Uterus (tissue), 4 donors: ENCODE data around the gene GALNT13. TPM values are rescaled to one million over a fixed set of nuclear protein-coding genes. Genes with fewer than 3 reads are reported as not detected.

Experiments used
- DNase-seq, 2 donors: peaks; one replicate each; pipeline ENCODE4 v3.0.0-alpha.2; 2019 to 2020
- H3K27ac ChIP-seq, 2 donors: fragments of 200-600 bp; sonication (generic); 1 replicate in 1 of 2; 2 replicates in 1 of 2; pipeline ENCODE4 v1.5.1; 2016 to 2018
- H3K27me3 ChIP-seq, 2 donors: fragments of 200-600 bp; sonication (generic); one replicate each; pipeline ENCODE4 v1.5.1; 2018 to 2019; ENCODE audit warnings: control low read depth in 1 of 2
- H3K36me3 ChIP-seq, 2 donors: fragments of 200-600 bp; sonication (generic); one replicate each; pipeline ENCODE4 v1.5.1; 2019; ENCODE audit warnings: control low read depth in 1 of 2
- H3K4me1 ChIP-seq, 2 donors: fragments of 200-600 bp; sonication (generic); one replicate each; pipeline ENCODE4 v1.5.1; 2018 to 2019; ENCODE audit warnings: control low read depth in 1 of 2
- H3K4me3 ChIP-seq, 2 donors: fragments of 200-600 bp; sonication (generic); 1 replicate in 1 of 2; 2 replicates in 1 of 2; pipeline ENCODE4 v1.5.1; 2018 to 2019; ENCODE audit warnings: mild to moderate bottlenecking in 1 of 2
- H3K9me3 ChIP-seq, 2 donors: fragments of 200-600 bp; sonication (generic); one replicate each; pipeline ENCODE4 v1.5.1; 2019; ENCODE audit warnings: control low read depth in 1 of 2
- POLR2A ChIP-seq, 2 donors: fragments of 450-650 bp; IDR thresholded peaks; one replicate each; pipeline ENCODE4 v1.6.1; 2016; ENCODE audit warnings: antibody characterized with exemption in 2 of 2, mild to moderate bottlenecking in 1 of 2, moderate library complexity in 1 of 2
- intact Hi-C: fragments of 100-400 bp; cut with DNase I; formaldehyde crosslinking; loops from one replicate; pipeline ENCODE4 v1.15.1; 2023; ENCODE audit warnings: low total_unique reads
- total RNA-seq, 4 donors: library from RNA; depleted of rRNA in 3 of 4; stranded (reverse); fragments of >200 nt in 3 of 4; gene quantifications; one replicate each; pipeline versions ENCODE4 v1.1.0 to v1.2.4, GENCODE V29; 2014 to 2023
- TF ChIP-seq, protein P1 (sequence below), 4 experiments: fragments of 200-600 bp in 2 of 4; fragments of 450-650 bp in 2 of 4; sonication (generic) in 2 of 4; IDR thresholded peaks; one replicate each; pipeline ENCODE4 v1.5.1; 2016 to 2019; ENCODE audit warnings: antibody characterized with exemption in 4 of 4, mild to moderate bottlenecking in 2 of 4, moderate library complexity in 1 of 4
- donor health status: DM: yes; HTN: yes; CAD: no.

GALNT13 gene
- total RNA-seq, 4 donors from 2014 or later: 0.29 to 16.5 (median 4.1) TPM; not detected in 1

DNA sequence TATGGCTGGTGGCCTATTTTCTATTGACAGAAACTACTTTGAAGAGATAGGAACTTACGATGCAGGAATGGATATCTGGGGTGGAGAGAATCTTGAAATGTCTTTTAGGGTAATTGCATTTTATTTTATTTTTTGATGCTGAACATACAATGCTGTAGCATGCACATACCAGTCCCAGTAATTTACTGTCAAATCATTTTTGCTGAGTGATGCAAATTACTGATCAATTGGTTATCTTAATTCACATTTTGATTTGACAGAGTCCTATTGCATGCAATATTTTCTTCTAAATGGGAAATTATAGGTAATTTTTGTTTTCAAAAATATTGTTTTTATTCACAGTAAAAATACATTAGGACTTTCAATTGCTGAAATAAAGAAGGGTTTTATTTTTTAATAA is 387.3 kb downstream of the GALNT13 start:
- no peaks in the 10 kb centered on the region for H3K4me1 ChIP-seq
- intact Hi-C loops: no loop called here
- TF ChIP-seq, protein P1, sequence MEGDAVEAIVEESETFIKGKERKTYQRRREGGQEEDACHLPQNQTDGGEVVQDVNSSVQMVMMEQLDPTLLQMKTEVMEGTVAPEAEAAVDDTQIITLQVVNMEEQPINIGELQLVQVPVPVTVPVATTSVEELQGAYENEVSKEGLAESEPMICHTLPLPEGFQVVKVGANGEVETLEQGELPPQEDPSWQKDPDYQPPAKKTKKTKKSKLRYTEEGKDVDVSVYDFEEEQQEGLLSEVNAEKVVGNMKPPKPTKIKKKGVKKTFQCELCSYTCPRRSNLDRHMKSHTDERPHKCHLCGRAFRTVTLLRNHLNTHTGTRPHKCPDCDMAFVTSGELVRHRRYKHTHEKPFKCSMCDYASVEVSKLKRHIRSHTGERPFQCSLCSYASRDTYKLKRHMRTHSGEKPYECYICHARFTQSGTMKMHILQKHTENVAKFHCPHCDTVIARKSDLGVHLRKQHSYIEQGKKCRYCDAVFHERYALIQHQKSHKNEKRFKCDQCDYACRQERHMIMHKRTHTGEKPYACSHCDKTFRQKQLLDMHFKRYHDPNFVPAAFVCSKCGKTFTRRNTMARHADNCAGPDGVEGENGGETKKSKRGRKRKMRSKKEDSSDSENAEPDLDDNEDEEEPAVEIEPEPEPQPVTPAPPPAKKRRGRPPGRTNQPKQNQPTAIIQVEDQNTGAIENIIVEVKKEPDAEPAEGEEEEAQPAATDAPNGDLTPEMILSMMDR (IDR thresholded peaks at IDR 0.05): no peak
- no peak for TF ChIP-seq POLR2A (IDR thresholded peaks at IDR 0.05)
- H3K9me3 ChIP-seq: no peaks in the 10 kb centered on the region
- H3K27me3 ChIP-seq: no peaks in the 10 kb centered on the region
- no peak overlapping the region for H3K27ac ChIP-seq
- no peak overlapping the region for H3K4me3 ChIP-seq
- H3K36me3 ChIP-seq: no peaks in the 10 kb centered on the region
- DNase-seq: no peak

DNA sequence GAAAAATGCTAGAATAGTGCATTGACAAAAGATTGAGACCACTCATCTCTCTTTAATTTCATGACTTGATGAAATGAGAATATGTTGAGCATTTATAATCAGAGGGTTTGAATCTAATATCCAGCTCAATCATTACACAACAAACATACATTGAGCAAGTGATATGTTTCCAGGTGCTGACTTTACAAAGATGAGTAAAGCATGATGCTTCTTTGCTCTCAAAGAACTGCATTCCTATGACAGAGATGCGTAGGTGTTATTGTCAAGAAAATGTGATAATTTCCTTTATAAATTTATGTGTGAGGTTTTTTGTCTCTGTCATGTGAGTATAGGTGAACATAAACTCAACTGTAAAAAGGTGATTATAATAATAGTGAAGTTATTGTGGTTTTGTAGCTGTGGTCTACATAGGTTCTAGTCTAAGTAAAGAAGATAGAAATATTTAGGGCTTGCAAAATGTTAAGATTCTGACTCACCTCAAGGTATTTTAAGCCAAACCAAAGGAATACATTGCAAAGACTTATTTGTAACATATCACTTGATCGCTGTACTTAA is 389.8 kb downstream of the GALNT13 start:
- DNase-seq: no peak
- no peaks in the 10 kb centered on the region for H3K27me3 ChIP-seq
- H3K9me3 ChIP-seq: no peaks in the 10 kb centered on the region
- H3K36me3 ChIP-seq: no peaks in the 10 kb centered on the region
- H3K27ac ChIP-seq: no peak overlapping the region
- no peak overlapping the region for H3K4me3 ChIP-seq
- TF ChIP-seq POLR2A (IDR thresholded peaks at IDR 0.05): no peak
- TF ChIP-seq, protein P1 (IDR thresholded peaks at IDR 0.05): no peak
- intact Hi-C loops: no loop called here
- H3K4me1 ChIP-seq: no peaks in the 10 kb centered on the region

- Histone ChIP-seq H3K36me3 (no peaks in the 10 kb centered on the region), H3K27ac (no peak overlapping the region), H3K27me3 (no peaks in the 10 kb centered on the region), H3K4me3 (no peak overlapping the region), H3K9me3 (no peaks in the 10 kb centered on the region), H3K4me1 (no peaks in the 10 kb centered on the region)
- intact Hi-C loops: no loop called here
- no peak for DNase-seq
- no peak for TF ChIP-seq POLR2A (IDR thresholded peaks at IDR 0.05)
- TF ChIP-seq, protein P1 (IDR thresholded peaks at IDR 0.05): no peak
Measured at GRCh38 chr2:154263206-154263605, 391.5 kb downstream of the GALNT13 start.

GRCh38 chr2:154264024-154264423 is 392.3 kb downstream of the GALNT13 start:
- intact Hi-C loops: no loop called here

GRCh38 chr2:154267983-154268382 is 396.3 kb downstream of the GALNT13 start:
- TF ChIP-seq POLR2A (IDR thresholded peaks at IDR 0.05): no peak
- TF ChIP-seq, protein P1 (IDR thresholded peaks at IDR 0.05): no peak
- no peaks in the 10 kb centered on the region for H3K27me3 ChIP-seq
- H3K36me3 ChIP-seq: no peaks in the 10 kb centered on the region

More at GRCh38 chr2:154264024-154264423, 392.3 kb downstream of the GALNT13 start:
- no peak for TF ChIP-seq POLR2A (IDR thresholded peaks at IDR 0.05)
- TF ChIP-seq, protein P1 (IDR thresholded peaks at IDR 0.05): no peak
- Histone ChIP-seq H3K27ac (no peak overlapping the region), H3K4me3 (no peak overlapping the region), H3K36me3 (no peaks in the 10 kb centered on the region), H3K9me3 (no peaks in the 10 kb centered on the region), H3K27me3 (no peaks in the 10 kb centered on the region), H3K4me1 (no peaks in the 10 kb centered on the region)
- DNase-seq: no peak

More at GRCh38 chr2:154267983-154268382, 396.3 kb downstream of the GALNT13 start:
- no peak overlapping the region for H3K4me3 ChIP-seq
- no peak for DNase-seq
- intact Hi-C loops: no loop called here
- no peaks in the 10 kb centered on the region for H3K4me1 ChIP-seq
- no peaks in the 10 kb centered on the region for H3K9me3 ChIP-seq
- H3K27ac ChIP-seq: no peak overlapping the region
